Fibroblast of skin of right biceps (primary cell): ENCODE data around the gene CASZ1.

Source experiments
- DNase-seq: peaks from one replicate; pipeline ENCODE4 v3.0.0-alpha.2; 2013

Gene CASZ1

GRCh38 chr1:10722803-10723202, 73.6 kb downstream of the CASZ1 start:
- DNase-seq: no peak

GRCh38 chr1:10721381-10722321, 74.8 kb downstream of the CASZ1 start:
- no peak for DNase-seq

GRCh38 chr1:10720635-10721034, 75.8 kb downstream of the CASZ1 start:
- no peak for DNase-seq

GRCh38 chr1:10718083-10718415, 78.4 kb downstream of the CASZ1 start:
- DNase-seq: no peak

- no peak for DNase-seq
Observed at GRCh38 chr1:10717296-10718082, 79.0 kb downstream of the CASZ1 start.

- no peak for DNase-seq
Observed at GRCh38 chr1:10716840-10717239, 79.6 kb downstream of the CASZ1 start.

- no peak for DNase-seq
Observed at GRCh38 chr1:10714337-10715114, 81.9 kb downstream of the CASZ1 start.

GRCh38 chr1:10713614-10714013, 82.8 kb downstream of the CASZ1 start:
- no peak for DNase-seq

- DNase-seq: no peak
Observed at GRCh38 chr1:10712568-10713362, 83.7 kb downstream of the CASZ1 start.

GRCh38 chr1:10710489-10710888, 86.0 kb downstream of the CASZ1 start:
- DNase-seq: no peak

GRCh38 chr1:10709646-10710045, 86.8 kb downstream of the CASZ1 start:
- no peak for DNase-seq

GRCh38 chr1:10709165-10709564, 87.3 kb downstream of the CASZ1 start:
- no peak for DNase-seq

GRCh38 chr1:10708757-10709156, 87.7 kb downstream of the CASZ1 start:
- DNase-seq: no peak

GRCh38 chr1:10707208-10707607, 89.2 kb downstream of the CASZ1 start:
- DNase-seq: no peak

GRCh38 chr1:10706376-10706913, 90.0 kb downstream of the CASZ1 start:
- no peak for DNase-seq

- no peak for DNase-seq
Observed at GRCh38 chr1:10705953-10706352, 90.5 kb downstream of the CASZ1 start.

- no peak for DNase-seq
Observed at GRCh38 chr1:10704368-10704882, 92.0 kb downstream of the CASZ1 start.

GRCh38 chr1:10703702-10704101, 92.7 kb downstream of the CASZ1 start:
- no peak for DNase-seq

- no peak for DNase-seq
Observed at GRCh38 chr1:10701145-10701544, 95.3 kb downstream of the CASZ1 start.

- DNase-seq: no peak
Observed at GRCh38 chr1:10699470-10699835, 97.0 kb downstream of the CASZ1 start.

- no peak for DNase-seq
Observed at GRCh38 chr1:10698726-10699469, 97.5 kb downstream of the CASZ1 start.
